Thoracic aorta (tissue), 2 donors: Measurements from ENCODE around the gene PIGU. TPM values are rescaled to one million over a fixed set of nuclear protein-coding genes. Genes with fewer than 3 reads are reported as not detected.

Source experiments
- ATAC-seq: fragments of 150-250 bp; one replicate; pipeline ENCODE4 v1.8.0; 2017; ENCODE audit warnings: low read depth; ENCODE audit not compliant: insufficient number of reproducible peaks, low FRiP score
- DNase-seq: peaks from one replicate; pipeline ENCODE4 v3.0.0-alpha.2; 2020; ENCODE audit warnings: low spot score
- H3K27ac ChIP-seq, 2 donors: fragments of 200-600 bp; sonication (generic); 1 replicate in 1 of 2; 2 replicates in 1 of 2; pipeline ENCODE4 v1.5.1; 2016; ENCODE audit warnings: mild to moderate bottlenecking in 2 of 2, moderate library complexity in 2 of 2
- H3K27me3 ChIP-seq: fragments of 200-600 bp; sonication (generic); replicated peaks from 2 replicates; pipeline ENCODE4 v1.6.0; 2016; ENCODE audit warnings: mild to moderate bottlenecking; ENCODE audit not compliant: insufficient read depth
- H3K36me3 ChIP-seq: fragments of 200-600 bp; sonication (generic); one replicate; pipeline ENCODE4 v1.5.1; 2016
- H3K4me1 ChIP-seq, 2 donors: fragments of 200-600 bp; sonication (generic); 1 replicate in 1 of 2; 2 replicates in 1 of 2; pipeline versions ENCODE4 v1.5.1 to v1.6.0; 2016; ENCODE audit warnings: low read depth in 2 of 2, mild to moderate bottlenecking in 1 of 2; ENCODE audit not compliant: control insufficient read depth in 1 of 2
- H3K4me3 ChIP-seq: fragments of 200-600 bp; sonication (generic); 2 replicates; pipeline ENCODE4 v1.5.1; 2016; ENCODE audit warnings: mild to moderate bottlenecking
- H3K9me3 ChIP-seq: fragments of 200-600 bp; sonication (generic); 2 replicates; pipeline ENCODE4 v1.5.1; 2016
- CTCF ChIP-seq: fragments of 200-600 bp; sonication (generic); IDR thresholded peaks from one replicate; pipeline ENCODE4 v1.5.1; 2019; ENCODE audit warnings: antibody characterized with exemption
- total RNA-seq, 2 donors: library from RNA; depleted of rRNA; stranded (reverse); fragments of >200 nt; gene quantifications; one replicate each; pipeline versions ENCODE4 v1.1.0 to v1.2.3, GENCODE V29; 2016

The PIGU gene
- total RNA-seq, 2 donors from 2014 or later = 10.2 to 10.4 TPM

GRCh38 chr20:34546751-34547181, 130.1 kb downstream of the PIGU start:
- DNase-seq (no peak), ATAC-seq (no peak)
- H3K4me1 ChIP-seq = no peaks in the 10 kb centered on the region
- no peaks in the 10 kb centered on the region for H3K36me3 ChIP-seq
- no peak overlapping the region for H3K27ac ChIP-seq
- H3K9me3 ChIP-seq = no peaks in the 10 kb centered on the region
- no peak overlapping the region for H3K4me3 ChIP-seq
- no peak for TF ChIP-seq CTCF
- H3K27me3 ChIP-seq = no peaks in the 10 kb centered on the region

GRCh38 chr20:34544109-34544796, 132.6 kb downstream of the PIGU start:
- no peak overlapping the region for H3K27ac ChIP-seq
- ATAC-seq (no peak), DNase-seq (no peak)
- TF ChIP-seq CTCF = no peak
- H3K36me3 ChIP-seq = peaks cover 20% of the 10 kb centered on the region
- H3K9me3 ChIP-seq = no peaks in the 10 kb centered on the region
- H3K4me1 ChIP-seq = no peaks in the 10 kb centered on the region
- peak overlapping the region; percentile 16 for H3K4me3 ChIP-seq
- no peaks in the 10 kb centered on the region for H3K27me3 ChIP-seq

GRCh38 chr20:34543463-34544056, 133.3 kb downstream of the PIGU start:
- DNase-seq (no peak), ATAC-seq (no peak)
- no peaks in the 10 kb centered on the region for H3K4me1 ChIP-seq
- H3K4me3 ChIP-seq = no peak overlapping the region
- no peaks in the 10 kb centered on the region for H3K9me3 ChIP-seq
- TF ChIP-seq CTCF = no peak
- no peak overlapping the region for H3K27ac ChIP-seq
- peaks cover 20% of the 10 kb centered on the region for H3K36me3 ChIP-seq
- H3K27me3 ChIP-seq = no peaks in the 10 kb centered on the region

- no peaks in the 10 kb centered on the region for H3K4me1 ChIP-seq
- DNase-seq (no peak), ATAC-seq (no peak)
- peaks cover 24% of the 10 kb centered on the region for H3K36me3 ChIP-seq
- TF ChIP-seq CTCF = no peak
- H3K9me3 ChIP-seq = no peaks in the 10 kb centered on the region
- H3K4me3 ChIP-seq = no peak overlapping the region
- H3K27me3 ChIP-seq = no peaks in the 10 kb centered on the region
- no peak overlapping the region for H3K27ac ChIP-seq
These were observed 134.5 kb downstream of the PIGU start for GRCh38 chr20:34542439-34542838.

- DNase-seq = no peak
- Histone ChIP-seq H3K36me3 (peaks cover 29% of the 10 kb centered on the region), H3K4me3 (no peak overlapping the region), H3K27ac (no peak overlapping the region), H3K9me3 (no peaks in the 10 kb centered on the region), H3K4me1 (no peaks in the 10 kb centered on the region), H3K27me3 (no peaks in the 10 kb centered on the region)
- no peak for TF ChIP-seq CTCF
- ATAC-seq = no peak
These were observed 135.0 kb downstream of the PIGU start for GRCh38 chr20:34541917-34542316.
